Measurements from ENCODE around the gene TMEM25. TPM values are rescaled to one million over a fixed set of nuclear protein-coding genes. Genes with fewer than 3 reads are reported as not detected.
A peak's percentile ranks its signal among the peaks of the same experiment; 100 is the strongest.
"Not testable (repeated sequence)": the region's sequence is repeated elsewhere in the genome, so short reads cannot be mapped to it uniquely, and the experiment has no call there.

The TMEM25 gene
- polyA plus RNA-seq, 3 donors from 2014 or later, result 9.6 to 16.8 (median 10.8) TPM

- DNase-seq, result no peak
- Mint-ChIP-seq H3K9me3 (no peaks in the 10 kb centered on the region), H3K4me1 (peaks cover 2 to 4% of the 10 kb centered on the region in 2 donors), H3K27me3 (ENCODE audit: low read depth in 3 of 3) (peaks cover 0 to 2% (median 1%) of the 10 kb centered on the region in 3 donors), H3K4me3 (no peak overlapping the region), H3K27ac (no peak overlapping the region), H3K36me3 (peaks cover 0 to 5% (median 0%) of the 10 kb centered on the region in 3 donors)
Observed at GRCh38 chr11:118536726-118537125, 5.7 kb downstream of the TMEM25 start.

GRCh38 chr11:118537409-118537980, 6.5 kb downstream of the TMEM25 start:
- peaks cover 0 to 2% (median 1%) of the 10 kb centered on the region in 3 donors for H3K27me3 Mint-ChIP-seq (ENCODE audit: low read depth in 3 of 3)
- no peak overlapping the region for H3K27ac Mint-ChIP-seq
- no peaks in the 10 kb centered on the region for H3K9me3 Mint-ChIP-seq
- no peaks in the 10 kb centered on the region for H3K4me1 Mint-ChIP-seq
- no peak for DNase-seq
- peaks cover 0 to 5% (median 5%) of the 10 kb centered on the region in 3 donors for H3K36me3 Mint-ChIP-seq
- H3K4me3 Mint-ChIP-seq, result no peak overlapping the region

GRCh38 chr11:118544010-118544646, 13.1 kb downstream of the TMEM25 start:
- Mint-ChIP-seq H3K36me3 (peaks cover 0 to 27% (median 9%) of the 10 kb centered on the region in 3 donors), H3K27ac (no peak overlapping the region), H3K27me3 (ENCODE audit: low read depth in 3 of 3) (peaks cover 0 to 2% (median 0%) of the 10 kb centered on the region in 3 donors), H3K9me3 (no peaks in the 10 kb centered on the region), H3K4me3 (no peak overlapping the region), H3K4me1 (no peaks in the 10 kb centered on the region)
- no peak for DNase-seq

- Mint-ChIP-seq H3K4me3 (no peak overlapping the region), H3K4me1 (no peaks in the 10 kb centered on the region), H3K27me3 (ENCODE audit: low read depth in 3 of 3) (peaks cover 0 to 2% (median 0%) of the 10 kb centered on the region in 3 donors), H3K36me3 (peaks cover 0 to 27% (median 9%) of the 10 kb centered on the region in 3 donors), H3K9me3 (no peaks in the 10 kb centered on the region), H3K27ac (no peak overlapping the region)
- DNase-seq, result no peak
Observed at GRCh38 chr11:118544647-118545010, 13.6 kb downstream of the TMEM25 start.

- no peak for DNase-seq
- no peaks in the 10 kb centered on the region for H3K4me1 Mint-ChIP-seq
- peaks cover 0 to 2% (median 0%) of the 10 kb centered on the region in 3 donors for H3K27me3 Mint-ChIP-seq (ENCODE audit: low read depth in 3 of 3)
- H3K36me3 Mint-ChIP-seq, result peaks cover 0 to 30% (median 7%) of the 10 kb centered on the region in 3 donors
- H3K4me3 Mint-ChIP-seq, result no peak overlapping the region
- no peak overlapping the region for H3K27ac Mint-ChIP-seq
- H3K9me3 Mint-ChIP-seq, result no peaks in the 10 kb centered on the region
Observed at GRCh38 chr11:118545533-118545932, 14.5 kb downstream of the TMEM25 start.

GRCh38 chr11:118547132-118547531, 16.1 kb downstream of the TMEM25 start:
- no peak for DNase-seq

GRCh38 chr11:118552341-118552740, 21.3 kb downstream of the TMEM25 start:
- Mint-ChIP-seq H3K4me1 (no peaks in the 10 kb centered on the region), H3K27me3 (ENCODE audit: low read depth in 3 of 3) (peaks cover 0 to 3% (median 0%) of the 10 kb centered on the region in 3 donors), H3K4me3 (no peak overlapping the region), H3K36me3 (peaks cover 21 to 37% (median 30%) of the 10 kb centered on the region in 3 donors), H3K9me3 (no peaks in the 10 kb centered on the region), H3K27ac (no peak overlapping the region)
- no peak for DNase-seq

More at GRCh38 chr11:118547132-118547531, 16.1 kb downstream of the TMEM25 start:
- H3K27me3 Mint-ChIP-seq (ENCODE audit: low read depth in 3 of 3), result peaks cover 0 to 2% (median 0%) of the 10 kb centered on the region in 3 donors
- H3K4me1 Mint-ChIP-seq, result no peaks in the 10 kb centered on the region
- H3K4me3 Mint-ChIP-seq, result no peak overlapping the region
- peak overlapping the region in 2 of 6 donors; percentile 45 to 62 for H3K27ac Mint-ChIP-seq
- no peaks in the 10 kb centered on the region for H3K9me3 Mint-ChIP-seq
- H3K36me3 Mint-ChIP-seq, result peaks cover 5 to 35% (median 9%) of the 10 kb centered on the region in 3 donors

GRCh38 chr11:118560806-118561205, 29.8 kb downstream of the TMEM25 start:
- Mint-ChIP-seq H3K36me3 (peaks cover 3 to 17% (median 11%) of the 10 kb centered on the region in 3 donors), H3K4me3 (no peak overlapping the region), H3K27ac (no peak overlapping the region), H3K4me1 (peaks cover 8 to 16% of the 10 kb centered on the region in 2 donors), H3K9me3 (no peaks in the 10 kb centered on the region), H3K27me3 (ENCODE audit: low read depth in 3 of 3) (peaks cover 0 to 2% (median 0%) of the 10 kb centered on the region in 3 donors)
- DNase-seq, result no peak

GRCh38 chr11:118565051-118565450, 34.1 kb downstream of the TMEM25 start:
- DNase-seq, result no peak
- H3K27me3 Mint-ChIP-seq (ENCODE audit: low read depth in 3 of 3), result no peaks in the 10 kb centered on the region
- H3K27ac Mint-ChIP-seq, result peak overlapping the region; percentile 9 to 86 (median 78)
- H3K36me3 Mint-ChIP-seq, result peaks cover 0 to 3% (median 0%) of the 10 kb centered on the region in 3 donors
- peaks cover 10 to 20% of the 10 kb centered on the region in 2 donors for H3K4me1 Mint-ChIP-seq
- no peaks in the 10 kb centered on the region for H3K9me3 Mint-ChIP-seq
- peak overlapping the region; percentile 41 to 68 (median 64) for H3K4me3 Mint-ChIP-seq

GRCh38 chr11:118569670-118570069, 38.7 kb downstream of the TMEM25 start:
- DNase-seq, result no peak
- peaks cover 2 to 8% (median 3%) of the 10 kb centered on the region in 3 donors for H3K27me3 Mint-ChIP-seq (ENCODE audit: low read depth in 3 of 3)
- peak overlapping the region in 1 of 6 donors; percentile 34 for H3K27ac Mint-ChIP-seq
- no peaks in the 10 kb centered on the region for H3K9me3 Mint-ChIP-seq
- peaks cover 33 to 43% of the 10 kb centered on the region in 2 donors for H3K4me1 Mint-ChIP-seq
- no peaks in the 10 kb centered on the region for H3K36me3 Mint-ChIP-seq
- H3K4me3 Mint-ChIP-seq, result no peak overlapping the region

- peak overlapping the region in 5 of 6 donors; percentile 88 to 98 (median 95) for H3K27ac Mint-ChIP-seq
- no peak for DNase-seq
- peaks cover 36 to 44% of the 10 kb centered on the region in 2 donors for H3K4me1 Mint-ChIP-seq
- H3K27me3 Mint-ChIP-seq (ENCODE audit: low read depth in 3 of 3), result peaks cover 2 to 8% (median 3%) of the 10 kb centered on the region in 3 donors
- H3K9me3 Mint-ChIP-seq, result no peaks in the 10 kb centered on the region
- no peaks in the 10 kb centered on the region for H3K36me3 Mint-ChIP-seq
- peak overlapping the region in 1 of 5 donors; percentile 2 for H3K4me3 Mint-ChIP-seq
Observed at GRCh38 chr11:118570787-118571186, 39.8 kb downstream of the TMEM25 start.

GRCh38 chr11:118571701-118572060, 40.7 kb downstream of the TMEM25 start:
- peak overlapping the region; percentile 88 to 98 (median 95) for H3K4me3 Mint-ChIP-seq
- peaks cover 40 to 48% of the 10 kb centered on the region in 2 donors for H3K4me1 Mint-ChIP-seq
- not testable (repeated sequence) for H3K27me3 Mint-ChIP-seq (ENCODE audit: low read depth in 3 of 3); H3K36me3 Mint-ChIP-seq; H3K9me3 Mint-ChIP-seq; DNase-seq
- H3K27ac Mint-ChIP-seq, result peak overlapping the region; percentile 88 to 98 (median 96)

- peak within 1 kb of the TSS; percentile 88 to 98 (median 96) for H3K27ac Mint-ChIP-seq
- H3K4me3 Mint-ChIP-seq, result peak within 1 kb of the TSS; percentile 88 to 98 (median 95)
- no peaks in the 10 kb centered on the region for H3K36me3 Mint-ChIP-seq
- peaks cover 2 to 8% (median 3%) of the 10 kb centered on the region in 3 donors for H3K27me3 Mint-ChIP-seq (ENCODE audit: low read depth in 3 of 3)
- H3K9me3 Mint-ChIP-seq, result no peaks in the 10 kb centered on the region
- peak; percentile 72 to 77 (median 77) for DNase-seq
- peaks cover 44 to 54% of the 10 kb centered on the region in 2 donors for H3K4me1 Mint-ChIP-seq
Observed at GRCh38 chr11:118572061-118572980, 41.3 kb downstream of the TMEM25 start, which contains the start of gene ARCN1. Gene ARCN1 (plus strand): TSS chr11:118572409. CDS start chr11:118572548, 139 bp downstream.

All from immature natural killer cell (primary cell).